OCI-LY1 (cell line): ENCODE results near the gene MACROD2.

Source experiments
- H2AFZ ChIP-seq: fragments of 200-600 bp; sonication (generic), shearing (Covaris generic); 2 replicates; pipeline ENCODE4 v1.6.0; 2014; ENCODE audit warnings: antibody characterized with exemption, mild to moderate bottlenecking, low read length
- H3F3A ChIP-seq: fragments of 200-600 bp; sonication (generic), shearing (Covaris generic); 2 replicates; pipeline ENCODE4 v1.6.0; 2014; ENCODE audit warnings: mild to moderate bottlenecking, antibody characterized with exemption, low read length, moderate library complexity; ENCODE audit not compliant: insufficient read depth
- H3K27ac ChIP-seq: fragments of 200-600 bp; sonication (generic); 2 replicates; pipeline ENCODE4 v1.5.1; 2014; ENCODE audit warnings: low read length, mixed run types, mild to moderate bottlenecking, low read depth; ENCODE audit not compliant: poor library complexity, severe bottlenecking
- H3K27me3 ChIP-seq: fragments of 200-600 bp; sonication (generic); 2 replicates; pipeline ENCODE4 v1.6.0; 2014; ENCODE audit warnings: antibody characterized with exemption, mild to moderate bottlenecking, low read length, moderate library complexity; ENCODE audit not compliant: insufficient read depth
- H3K36me3 ChIP-seq: fragments of 200-600 bp; sonication (generic); 2 replicates; pipeline ENCODE4 v1.6.1; 2014; ENCODE audit warnings: mild to moderate bottlenecking, antibody characterized with exemption, low read length, moderate library complexity, mixed read lengths; ENCODE audit not compliant: insufficient read depth
- H3K4me1 ChIP-seq: fragments of 200-600 bp; sonication (generic); 2 replicates; pipeline ENCODE4 v1.5.1; 2014; ENCODE audit warnings: mild to moderate bottlenecking, low read length, moderate library complexity; ENCODE audit not compliant: insufficient read depth, severe bottlenecking
- H3K4me2 ChIP-seq: fragments of 200-600 bp; sonication (generic), shearing (Covaris generic); 2 replicates; pipeline ENCODE4 v1.6.1; 2014; ENCODE audit warnings: low read length
- H3K4me3 ChIP-seq: fragments of 200-600 bp; sonication (generic); 2 replicates; pipeline ENCODE4 v1.5.1; 2014; ENCODE audit warnings: low read length, low read depth, mild to moderate bottlenecking, mixed read lengths; ENCODE audit not compliant: poor library complexity, severe bottlenecking
- H3K79me2 ChIP-seq: fragments of 200-600 bp; shearing (Covaris generic); 2 replicates; pipeline ENCODE4 v1.6.1; 2016; ENCODE audit warnings: mixed run types, low read length, mixed read lengths; ENCODE audit not compliant: insufficient read depth
- H3K9ac ChIP-seq: fragments of 200-600 bp; sonication (generic), shearing (Covaris generic); 2 replicates; pipeline ENCODE4 v1.6.1; 2014; ENCODE audit warnings: mild to moderate bottlenecking, low read length, mixed read lengths
- H3K9me2 ChIP-seq: fragments of 200-600 bp; sonication (generic), shearing (Covaris generic); 2 replicates; pipeline ENCODE4 v1.6.1; 2014; ENCODE audit warnings: low read depth, mild to moderate bottlenecking, low read length, mixed read lengths
- H3K9me3 ChIP-seq: fragments of 200-600 bp; shearing (Covaris generic); 2 replicates; pipeline ENCODE4 v1.6.1; 2014; ENCODE audit warnings: low read length, mixed read lengths
- H4K20me1 ChIP-seq: fragments of 200-600 bp; sonication (generic), shearing (Covaris generic); 2 replicates; pipeline ENCODE4 v1.6.0; 2016; ENCODE audit warnings: mild to moderate bottlenecking, low read length; ENCODE audit not compliant: insufficient read depth
- EZH2 ChIP-seq: fragments of 200-600 bp; sonication (generic), shearing (Covaris generic); IDR thresholded peaks from 2 replicates; pipeline ENCODE4 v1.8.0; 2017; ENCODE audit warnings: borderline replicate concordance, mixed run types, mild to moderate bottlenecking, antibody characterized with exemption, low read length, moderate library complexity, mixed read lengths
- TF ChIP-seq, protein P1 (sequence below): fragments of 200-600 bp; sonication (generic), shearing (Covaris generic); IDR thresholded peaks from 2 replicates; pipeline ENCODE4 v1.5.1; 2017; ENCODE audit warnings: mild to moderate bottlenecking, antibody characterized with exemption, low read length, moderate library complexity, mixed read lengths

MACROD2 gene

DNA sequence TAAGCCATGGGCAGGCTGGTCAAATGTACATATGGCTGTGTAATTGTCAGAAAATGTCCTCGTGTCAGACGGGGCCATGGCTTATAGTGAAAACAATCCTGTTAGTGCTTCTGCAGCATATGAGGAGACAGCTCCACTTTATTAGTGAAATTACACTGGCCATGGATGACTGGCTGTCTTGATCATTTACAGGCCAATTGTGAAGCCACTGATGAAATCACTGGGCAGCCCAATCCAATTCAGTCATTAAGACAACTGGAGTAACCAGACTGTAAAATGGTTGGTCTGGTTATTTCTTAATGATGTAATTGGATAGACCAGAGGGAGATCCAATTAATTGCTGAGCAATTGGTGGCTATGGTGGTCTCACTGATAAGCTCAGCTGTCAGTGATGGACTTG, 1828.4 kb downstream of the MACROD2 start:
- H3K79me2 ChIP-seq = no peaks in the 10 kb centered on the region
- H3K27ac ChIP-seq = no peak overlapping the region

DNA sequence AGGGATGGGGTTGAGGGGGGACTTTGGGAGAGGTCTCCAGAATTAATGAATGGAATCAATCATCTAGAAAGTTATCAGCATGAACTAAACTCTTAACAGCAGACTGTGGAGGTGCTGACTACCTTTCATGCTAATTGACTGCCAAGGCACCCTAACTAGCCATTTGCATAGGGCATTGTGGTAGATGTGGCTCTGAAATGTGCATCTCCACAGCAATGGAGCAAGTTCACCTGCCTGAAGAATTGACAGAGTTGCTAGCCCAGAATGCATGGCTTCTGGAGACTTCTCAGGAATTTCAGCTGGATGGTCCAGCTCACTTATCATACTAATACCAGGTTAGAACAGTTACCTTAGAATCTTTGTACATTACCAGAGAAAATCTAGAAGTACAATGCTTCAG, 1832.3 kb downstream of the MACROD2 start:
- Histone ChIP-seq H4K20me1 (no peaks in the 10 kb centered on the region), H3K9ac (no peak overlapping the region), H3K9me2 (no peaks in the 10 kb centered on the region), H3K36me3 (no peaks in the 10 kb centered on the region), H3K4me3 (no peak overlapping the region), H3K9me3 (no peaks in the 10 kb centered on the region), H3K27ac (no peak overlapping the region), H3K4me2 (no peak overlapping the region), H3F3A (no peaks in the 10 kb centered on the region), H3K79me2 (no peaks in the 10 kb centered on the region), H3K4me1 (no peaks in the 10 kb centered on the region), H3K27me3 (no peaks in the 10 kb centered on the region), H2AFZ (no peak overlapping the region)
- TF ChIP-seq, protein P1, sequence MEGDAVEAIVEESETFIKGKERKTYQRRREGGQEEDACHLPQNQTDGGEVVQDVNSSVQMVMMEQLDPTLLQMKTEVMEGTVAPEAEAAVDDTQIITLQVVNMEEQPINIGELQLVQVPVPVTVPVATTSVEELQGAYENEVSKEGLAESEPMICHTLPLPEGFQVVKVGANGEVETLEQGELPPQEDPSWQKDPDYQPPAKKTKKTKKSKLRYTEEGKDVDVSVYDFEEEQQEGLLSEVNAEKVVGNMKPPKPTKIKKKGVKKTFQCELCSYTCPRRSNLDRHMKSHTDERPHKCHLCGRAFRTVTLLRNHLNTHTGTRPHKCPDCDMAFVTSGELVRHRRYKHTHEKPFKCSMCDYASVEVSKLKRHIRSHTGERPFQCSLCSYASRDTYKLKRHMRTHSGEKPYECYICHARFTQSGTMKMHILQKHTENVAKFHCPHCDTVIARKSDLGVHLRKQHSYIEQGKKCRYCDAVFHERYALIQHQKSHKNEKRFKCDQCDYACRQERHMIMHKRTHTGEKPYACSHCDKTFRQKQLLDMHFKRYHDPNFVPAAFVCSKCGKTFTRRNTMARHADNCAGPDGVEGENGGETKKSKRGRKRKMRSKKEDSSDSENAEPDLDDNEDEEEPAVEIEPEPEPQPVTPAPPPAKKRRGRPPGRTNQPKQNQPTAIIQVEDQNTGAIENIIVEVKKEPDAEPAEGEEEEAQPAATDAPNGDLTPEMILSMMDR = no peak
- no peak for TF ChIP-seq EZH2

More for the DNA sequence above, 1828.4 kb downstream of the MACROD2 start:
- H3K27me3 ChIP-seq = no peaks in the 10 kb centered on the region
- no peak overlapping the region for H3K4me3 ChIP-seq
- no peak overlapping the region for H2AFZ ChIP-seq
- H3K9ac ChIP-seq = no peak overlapping the region
- H3F3A ChIP-seq = no peaks in the 10 kb centered on the region
- no peak for TF ChIP-seq EZH2
- TF ChIP-seq, protein P1 = no peak
- H3K4me1 ChIP-seq = no peaks in the 10 kb centered on the region
- H3K9me2 ChIP-seq = no peaks in the 10 kb centered on the region
- H3K4me2 ChIP-seq = no peak overlapping the region
- H3K36me3 ChIP-seq = no peaks in the 10 kb centered on the region
- H4K20me1 ChIP-seq = no peaks in the 10 kb centered on the region
- H3K9me3 ChIP-seq = no peaks in the 10 kb centered on the region

DNA sequence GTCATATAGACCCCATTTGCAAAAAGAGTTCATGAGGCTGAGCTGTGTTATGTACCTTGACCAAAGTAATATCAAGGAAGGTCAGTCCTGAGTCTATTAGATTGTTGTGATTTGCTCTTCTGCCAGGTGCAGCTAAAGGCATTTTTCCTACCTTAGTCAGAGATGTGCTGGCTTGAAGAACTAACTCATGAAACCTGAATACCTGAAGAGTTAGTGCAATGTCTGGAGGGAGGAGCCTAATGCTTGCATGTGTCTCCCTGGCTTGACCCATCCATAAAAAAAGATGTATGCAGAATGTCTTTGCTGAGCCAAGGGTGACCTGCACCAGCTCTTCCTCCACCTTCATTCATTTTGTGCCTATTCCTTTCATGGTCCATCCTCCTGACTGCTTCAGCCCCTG, 1835.9 kb downstream of the MACROD2 start:
- no peak overlapping the region for H2AFZ ChIP-seq
- no peak overlapping the region for H3K27ac ChIP-seq
- no peak overlapping the region for H3K9ac ChIP-seq
- no peak overlapping the region for H3K4me3 ChIP-seq
- TF ChIP-seq, protein P1 = no peak
- no peak for TF ChIP-seq EZH2
- H3K79me2 ChIP-seq = no peaks in the 10 kb centered on the region
- H3F3A ChIP-seq = no peaks in the 10 kb centered on the region
- H3K27me3 ChIP-seq = no peaks in the 10 kb centered on the region
- H3K4me2 ChIP-seq = no peak overlapping the region
- no peaks in the 10 kb centered on the region for H3K9me2 ChIP-seq
- H3K9me3 ChIP-seq = no peaks in the 10 kb centered on the region
- no peaks in the 10 kb centered on the region for H4K20me1 ChIP-seq
- H3K4me1 ChIP-seq = no peaks in the 10 kb centered on the region
- H3K36me3 ChIP-seq = no peaks in the 10 kb centered on the region
